GM23248 (cell line): ENCODE results near the gene CLTB. TPM values are rescaled to one million over a fixed set of nuclear protein-coding genes. Genes with fewer than 3 reads are reported as not detected.

ENCODE experiments used
- DNase-seq: peaks from one replicate; pipeline ENCODE4 v3.0.0-alpha.2; 2015
- H2AFZ ChIP-seq: fragments of 200-600 bp; sonication (generic); 2 replicates; pipeline ENCODE4 v1.6.1; 2016; ENCODE audit warnings: antibody characterized with exemption
- H3F3A ChIP-seq: fragments of 200-600 bp; sonication (generic); 2 replicates; pipeline ENCODE4 v1.6.1; 2016; ENCODE audit warnings: mild to moderate bottlenecking, antibody characterized with exemption, mixed run types; ENCODE audit not compliant: insufficient read depth
- H3K27ac ChIP-seq: fragments of 200-600 bp; sonication (generic); 2 replicates; pipeline ENCODE4 v1.5.1; 2016; ENCODE audit warnings: mild to moderate bottlenecking
- H3K27me3 ChIP-seq: fragments of 200-600 bp; sonication (generic); replicated peaks from 2 replicates; pipeline ENCODE4 v1.6.1; 2016; ENCODE audit warnings: mild to moderate bottlenecking; ENCODE audit not compliant: insufficient read depth
- H3K36me3 ChIP-seq: fragments of 200-600 bp; sonication (generic); 2 replicates; pipeline ENCODE4 v1.6.1; 2016; ENCODE audit warnings: low read depth, mild to moderate bottlenecking
- H3K4me1 ChIP-seq: fragments of 200-600 bp; sonication (generic); 2 replicates; pipeline ENCODE4 v1.6.1; 2016; ENCODE audit warnings: mild to moderate bottlenecking; ENCODE audit not compliant: insufficient read depth
- H3K4me2 ChIP-seq: fragments of 200-600 bp; sonication (generic); one replicate; pipeline ENCODE4 v1.6.1; 2016; ENCODE audit warnings: mild to moderate bottlenecking; ENCODE audit not compliant: unreplicated experiment
- H3K4me3 ChIP-seq: fragments of 200-600 bp; sonication (generic); 2 replicates; pipeline ENCODE4 v1.5.1; 2016; ENCODE audit warnings: mild to moderate bottlenecking
- H3K79me2 ChIP-seq: fragments of 200-600 bp; sonication (generic); 2 replicates; pipeline ENCODE4 v1.6.1; 2016; ENCODE audit warnings: mild to moderate bottlenecking; ENCODE audit not compliant: insufficient read depth
- H3K9ac ChIP-seq: fragments of 200-600 bp; sonication (generic); 2 replicates; pipeline ENCODE4 v1.6.1; 2016; ENCODE audit warnings: mild to moderate bottlenecking
- H3K9me2 ChIP-seq: fragments of 200-600 bp; sonication (generic); 2 replicates; pipeline ENCODE4 v1.6.1; 2016; ENCODE audit warnings: mixed run types, mild to moderate bottlenecking, moderate library complexity; ENCODE audit not compliant: insufficient read depth
- H3K9me3 ChIP-seq: fragments of 200-600 bp; sonication (generic); one replicate; pipeline ENCODE4 v1.6.1; 2017; ENCODE audit warnings: low read depth
- H4K20me1 ChIP-seq: fragments of 200-600 bp; sonication (generic); 2 replicates; pipeline ENCODE4 v1.6.0; 2016; ENCODE audit not compliant: insufficient read depth
- EZH2 ChIP-seq: fragments of 200-600 bp; sonication (generic); IDR thresholded peaks from 2 replicates; pipeline ENCODE4 v1.6.1; 2018; ENCODE audit warnings: antibody characterized with exemption, mild to moderate bottlenecking; ENCODE audit not compliant: insufficient read depth, poor library complexity, severe bottlenecking
- EZH2phosphoT487 ChIP-seq: fragments of 200-600 bp; sonication (generic); IDR thresholded peaks from 2 replicates; pipeline ENCODE4 v1.6.1; 2018; ENCODE audit warnings: antibody characterized with exemption, moderate library complexity, mild to moderate bottlenecking, low read depth; ENCODE audit not compliant: insufficient read depth
- WGBS, 2 experiments: methylation state at CpG; one replicate each; pipeline ENCODE4 v1.1.6; 2015 to 2017; ENCODE audit warnings: low lambda C conversion rate in 2 of 2, low coverage in 1 of 2; ENCODE audit errors: missing lambda C conversion rate in 2 of 2; 5-methylcytosine and 5-hydroxymethylcytosine counted together
- in situ Hi-C: fragments of 300-500 bp; cut with MboI; formaldehyde crosslinking; loops from 2 replicates; pipeline ENCODE4 v1.15.0; 2020
- polyA plus RNA-seq: library from polyadenylated mRNA; unstranded; fragments of >200 nt; fragmentation: Nextera tagmentation; extraction: Ambion mirVana; gene quantifications from 2 replicates; pipeline ENCODE4 v1.2.1, GENCODE V29; 2016
- total RNA-seq: library from RNA; depleted of rRNA; stranded (reverse); fragments of >200 nt; shearing (Covaris generic); gene quantifications from 2 replicates; pipeline ENCODE4 v1.2.3, GENCODE V29; 2014

CLTB gene
- total and polyA plus RNA-seq, 2 experiments from 2014 or later: 128 to 130 TPM

- peak within 1 kb of the TSS; percentile 93 for H3K9ac ChIP-seq
- peak within 1 kb of the TSS; percentile 91 for H3K4me2 ChIP-seq
- H3F3A ChIP-seq: no peaks in the 10 kb centered on the region
- 2 to 3% methylated on average over 45 to 53 of the region's 56 CpGs for WGBS, 2 experiments
- H3K9me2 ChIP-seq: no peaks in the 10 kb centered on the region
- no peaks in the 10 kb centered on the region for H3K27me3 ChIP-seq
- H3K9me3 ChIP-seq: no peaks in the 10 kb centered on the region
- TF ChIP-seq EZH2phosphoT487 (no peak), EZH2 (no peak)
- H3K27ac ChIP-seq: peak within 1 kb of the TSS; percentile 36
- in situ Hi-C loops: no loop called here
- H2AFZ ChIP-seq: peak within 1 kb of the TSS; percentile 93
- H3K79me2 ChIP-seq: peaks cover 54% of the 10 kb centered on the region
- peak; percentile 94 for DNase-seq
- H4K20me1 ChIP-seq: no peaks in the 10 kb centered on the region
- H3K36me3 ChIP-seq: peaks cover 17% of the 10 kb centered on the region; the same call in 1 of the 2 replicates
- peak within 1 kb of the TSS; percentile 96 for H3K4me3 ChIP-seq
- no peaks in the 10 kb centered on the region for H3K4me1 ChIP-seq
Observed at GRCh38 chr5:176361437-176362232, 54.7 kb downstream of the CLTB start, which contains the start of gene KIAA1191. KIAA1191 (minus strand) TSS chr5:176361764; CDS start chr5:176359508, 2,256 bp downstream.

GRCh38 chr5:176360894-176361436, 55.4 kb downstream of the CLTB start:
- H3K4me3 ChIP-seq: peak overlapping the region; percentile 96
- H3K27ac ChIP-seq: peak overlapping the region; percentile 36; the same call in 1 of the 2 replicates
- H3K9ac ChIP-seq: peak overlapping the region; percentile 93
- H3F3A ChIP-seq: no peaks in the 10 kb centered on the region
- in situ Hi-C loops: no loop called here
- no peaks in the 10 kb centered on the region for H3K27me3 ChIP-seq
- no peaks in the 10 kb centered on the region for H3K9me2 ChIP-seq
- peaks cover 23% of the 10 kb centered on the region; the same call in 1 of the 2 replicates for H3K36me3 ChIP-seq
- H3K79me2 ChIP-seq: peaks cover 56% of the 10 kb centered on the region
- H4K20me1 ChIP-seq: no peaks in the 10 kb centered on the region
- no peaks in the 10 kb centered on the region for H3K4me1 ChIP-seq
- H3K4me2 ChIP-seq: peak overlapping the region; percentile 91
- H2AFZ ChIP-seq: peak overlapping the region; percentile 93
- TF ChIP-seq EZH2 (no peak), EZH2phosphoT487 (no peak)
- peak; percentile 52 for DNase-seq
- no peaks in the 10 kb centered on the region for H3K9me3 ChIP-seq
- WGBS, 2 experiments: 3% methylated on average over 27 of the region's 27 CpGs

- peak overlapping the region; percentile 96; the same call in 1 of the 2 replicates for H3K4me3 ChIP-seq
- H3F3A ChIP-seq: no peaks in the 10 kb centered on the region
- TF ChIP-seq EZH2: no peak
- TF ChIP-seq EZH2phosphoT487: no peak
- H3K27me3 ChIP-seq: no peaks in the 10 kb centered on the region
- peak overlapping the region; percentile 91 for H3K4me2 ChIP-seq
- H4K20me1 ChIP-seq: no peaks in the 10 kb centered on the region
- no peak overlapping the region for H3K9ac ChIP-seq
- no peaks in the 10 kb centered on the region for H3K9me3 ChIP-seq
- H3K4me1 ChIP-seq: no peaks in the 10 kb centered on the region
- H3K36me3 ChIP-seq: peaks cover 24% of the 10 kb centered on the region; the same call in 1 of the 2 replicates
- H2AFZ ChIP-seq: no peak overlapping the region
- H3K9me2 ChIP-seq: no peaks in the 10 kb centered on the region
- in situ Hi-C loops: no loop called here
- WGBS, 2 experiments: 66 to 69% methylated on average over 4 of the region's 4 CpGs
- no peak overlapping the region for H3K27ac ChIP-seq
- DNase-seq: peak; percentile 30
- peaks cover 69% of the 10 kb centered on the region for H3K79me2 ChIP-seq
Observed at GRCh38 chr5:176359658-176360057, 56.7 kb downstream of the CLTB start.

- no peaks in the 10 kb centered on the region for H3K4me1 ChIP-seq
- no peaks in the 10 kb centered on the region for H3F3A ChIP-seq
- no peaks in the 10 kb centered on the region for H3K27me3 ChIP-seq
- 92 to 94% methylated on average over 3 of the region's 3 CpGs for WGBS, 2 experiments
- H3K36me3 ChIP-seq: peaks cover 50% of the 10 kb centered on the region; the same call in 1 of the 2 replicates
- in situ Hi-C loops: no loop called here
- H2AFZ ChIP-seq: no peak overlapping the region
- TF ChIP-seq EZH2phosphoT487: no peak
- TF ChIP-seq EZH2: no peak
- peaks cover 100% of the 10 kb centered on the region for H3K79me2 ChIP-seq
- H3K9me3 ChIP-seq: no peaks in the 10 kb centered on the region
- DNase-seq: no peak
- no peak overlapping the region for H3K4me3 ChIP-seq
- no peak overlapping the region for H3K27ac ChIP-seq
- no peak overlapping the region for H3K4me2 ChIP-seq
- no peaks in the 10 kb centered on the region for H3K9me2 ChIP-seq
- 0 out of 2 replicates have a peak, but pooled peaks cover 15% of the 10 kb centered on the region for H4K20me1 ChIP-seq
- H3K9ac ChIP-seq: no peak overlapping the region
Observed at GRCh38 chr5:176356179-176356566, 60.2 kb downstream of the CLTB start.
